Vagina (tissue), 2 donors: ENCODE data around the gene SIVA1. TPM values are rescaled to one million over a fixed set of nuclear protein-coding genes. Genes with fewer than 3 reads are reported as not detected.
A peak's percentile ranks its signal among the peaks of the same experiment; 100 is the strongest.

Experiments used
- DNase-seq, 2 donors: peaks; one replicate each; pipeline ENCODE4 v3.0.0-alpha.2; 2017; ENCODE audit errors: extremely low spot score in 2 of 2
- H3K27ac ChIP-seq: fragments of 200-600 bp; sonication (generic); one replicate; pipeline ENCODE4 v1.5.1; 2019
- H3K27me3 ChIP-seq: fragments of 200-600 bp; sonication (generic); one replicate; pipeline ENCODE4 v1.5.1; 2019
- H3K36me3 ChIP-seq, 2 donors: fragments of 200-600 bp; sonication (generic); one replicate each; pipeline ENCODE4 v1.5.1; 2017 to 2019
- H3K4me1 ChIP-seq: fragments of 200-600 bp; sonication (generic); one replicate; pipeline ENCODE4 v1.5.1; 2019
- H3K4me3 ChIP-seq, 2 donors: fragments of 200-600 bp; sonication (generic); 1 replicate in 1 of 2; 2 replicates in 1 of 2; pipeline ENCODE4 v1.5.1; 2016 to 2019
- H3K9me3 ChIP-seq: fragments of 200-600 bp; sonication (generic); one replicate; pipeline ENCODE4 v1.5.1; 2019
- POLR2A ChIP-seq, 2 donors: fragments of 450-650 bp; IDR thresholded peaks; one replicate each; pipeline ENCODE4 v1.6.1; 2017; ENCODE audit warnings: antibody characterized with exemption in 2 of 2, mild to moderate bottlenecking in 2 of 2, moderate library complexity in 2 of 2
- POLR2AphosphoS5 ChIP-seq, 2 donors: sonication (generic); formaldehyde crosslinking; IDR thresholded peaks; one replicate each; pipeline ENCODE4 v1.9.0; 2017; ENCODE audit warnings: antibody characterized with exemption in 2 of 2, mild to moderate bottlenecking in 2 of 2, low read depth in 1 of 2; ENCODE audit not compliant: insufficient read depth in 1 of 2
- intact Hi-C: fragments of 100-400 bp; cut with DNase I; formaldehyde crosslinking; loops from one replicate; pipeline ENCODE4 v1.15.1; 2023
- total RNA-seq: library from RNA; depleted of rRNA; stranded (reverse); fragments of >200 nt; gene quantifications from one replicate; pipeline ENCODE4 v1.2.3, GENCODE V29; 2016
- TF ChIP-seq, protein P1 (sequence below), 3 experiments: fragments of 450-650 bp in 2 of 3; fragments of 200-600 bp in 1 of 3; sonication (generic) in 1 of 3; IDR thresholded peaks; one replicate each; pipeline ENCODE4 v1.5.1; 2017 to 2019; ENCODE audit warnings: antibody characterized with exemption in 3 of 3, mild to moderate bottlenecking in 2 of 3, moderate library complexity in 2 of 3

The SIVA1 gene
- total RNA-seq, 1 donor from 2014 or later: 284 TPM

DNA sequence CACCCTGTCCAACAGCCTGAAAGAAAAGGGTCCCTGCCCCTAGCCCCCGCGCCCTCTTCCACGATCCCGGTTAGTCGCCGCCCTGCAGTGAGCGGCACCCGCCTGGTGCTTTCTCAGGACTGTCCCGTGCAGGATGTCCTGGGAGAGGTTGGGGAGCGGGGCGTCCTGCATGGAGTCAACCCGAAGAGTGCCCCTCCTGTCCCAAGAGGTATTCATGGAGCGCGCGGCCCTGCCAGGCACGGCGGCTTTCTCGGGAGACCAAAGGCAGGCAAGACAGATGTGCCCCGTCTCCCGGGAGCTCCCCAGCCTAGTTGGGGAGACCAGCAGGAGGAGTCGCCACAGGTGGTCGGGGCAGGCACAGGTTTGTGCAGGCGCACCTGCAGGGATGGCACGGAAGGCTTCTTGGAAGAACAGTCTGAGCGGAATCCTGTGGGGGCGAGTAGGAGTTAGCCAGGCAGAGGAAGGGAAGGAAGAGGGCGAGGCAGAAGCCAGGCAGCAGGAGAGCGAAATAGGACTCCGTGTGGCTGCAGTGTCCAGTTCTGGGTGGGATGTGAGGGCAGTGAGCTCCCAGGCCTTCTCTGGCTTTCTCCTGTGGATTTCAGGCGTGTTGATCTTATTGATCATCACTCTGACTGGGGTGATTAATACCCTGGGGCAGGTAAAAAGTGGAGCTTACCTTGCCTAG, 723 bp downstream of the SIVA1 start:
- no peaks in the 10 kb centered on the region for H3K27me3 ChIP-seq
- no peaks in the 10 kb centered on the region for H3K9me3 ChIP-seq
- peaks cover 0 to 19% of the 10 kb centered on the region in 2 donors for H3K36me3 ChIP-seq
- peak overlapping the region; percentile 96 to 99 for H3K4me3 ChIP-seq
- intact Hi-C loops: no loop called here
- TF ChIP-seq POLR2AphosphoS5 (IDR thresholded peaks at IDR 0.05; ENCODE audit: insufficient read depth in 1 of 2, low read depth in 1 of 2): no peak
- no peak for TF ChIP-seq POLR2A (IDR thresholded peaks at IDR 0.05)
- TF ChIP-seq, protein P1, sequence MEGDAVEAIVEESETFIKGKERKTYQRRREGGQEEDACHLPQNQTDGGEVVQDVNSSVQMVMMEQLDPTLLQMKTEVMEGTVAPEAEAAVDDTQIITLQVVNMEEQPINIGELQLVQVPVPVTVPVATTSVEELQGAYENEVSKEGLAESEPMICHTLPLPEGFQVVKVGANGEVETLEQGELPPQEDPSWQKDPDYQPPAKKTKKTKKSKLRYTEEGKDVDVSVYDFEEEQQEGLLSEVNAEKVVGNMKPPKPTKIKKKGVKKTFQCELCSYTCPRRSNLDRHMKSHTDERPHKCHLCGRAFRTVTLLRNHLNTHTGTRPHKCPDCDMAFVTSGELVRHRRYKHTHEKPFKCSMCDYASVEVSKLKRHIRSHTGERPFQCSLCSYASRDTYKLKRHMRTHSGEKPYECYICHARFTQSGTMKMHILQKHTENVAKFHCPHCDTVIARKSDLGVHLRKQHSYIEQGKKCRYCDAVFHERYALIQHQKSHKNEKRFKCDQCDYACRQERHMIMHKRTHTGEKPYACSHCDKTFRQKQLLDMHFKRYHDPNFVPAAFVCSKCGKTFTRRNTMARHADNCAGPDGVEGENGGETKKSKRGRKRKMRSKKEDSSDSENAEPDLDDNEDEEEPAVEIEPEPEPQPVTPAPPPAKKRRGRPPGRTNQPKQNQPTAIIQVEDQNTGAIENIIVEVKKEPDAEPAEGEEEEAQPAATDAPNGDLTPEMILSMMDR (IDR thresholded peaks at IDR 0.05): no peak
- peak overlapping the region; percentile 76 for H3K27ac ChIP-seq
- no peak for DNase-seq
- H3K4me1 ChIP-seq: peaks cover 46% of the 10 kb centered on the region

DNA sequence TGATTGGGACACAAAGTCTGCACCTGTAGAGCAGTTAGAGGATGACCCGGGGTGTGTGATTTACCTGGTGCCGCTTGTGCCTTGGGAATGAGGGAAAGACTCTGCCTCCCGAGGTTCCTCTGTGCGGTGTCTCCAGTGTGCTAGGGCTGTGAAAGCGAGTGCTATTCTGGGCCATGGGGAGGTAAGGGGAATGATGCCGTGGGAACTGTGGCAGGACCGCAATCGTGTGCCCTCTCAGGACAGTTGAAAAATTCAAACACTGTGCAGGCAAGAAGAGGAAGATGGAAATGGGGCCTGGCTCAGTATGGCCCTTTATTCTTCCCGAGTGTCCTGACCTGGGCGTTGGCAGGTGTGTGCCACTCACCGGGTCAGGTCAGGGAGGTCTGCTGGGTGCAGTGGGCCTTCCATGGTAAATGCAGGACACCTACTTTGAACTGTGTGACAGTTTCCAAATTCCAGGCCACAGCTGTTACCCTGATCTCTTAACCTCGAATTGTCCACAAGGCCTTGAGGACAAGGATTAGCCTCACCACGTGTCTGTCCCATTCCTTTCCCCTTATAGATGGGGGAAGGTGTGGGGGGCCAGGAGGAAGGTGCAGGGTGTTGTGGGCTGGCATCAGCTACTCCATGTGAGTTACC, 1.4 kb downstream of the SIVA1 start:
- intact Hi-C loops: no loop called here
- TF ChIP-seq, protein P1 (IDR thresholded peaks at IDR 0.05): no peak
- no peak for TF ChIP-seq POLR2AphosphoS5 (IDR thresholded peaks at IDR 0.05; ENCODE audit: insufficient read depth in 1 of 2, low read depth in 1 of 2)
- TF ChIP-seq POLR2A (IDR thresholded peaks at IDR 0.05): no peak
- Histone ChIP-seq H3K4me3 (peak overlapping the region; percentile 96 to 99), H3K4me1 (peaks cover 39% of the 10 kb centered on the region), H3K27ac (peak overlapping the region; percentile 76), H3K27me3 (no peaks in the 10 kb centered on the region), H3K9me3 (no peaks in the 10 kb centered on the region), H3K36me3 (peaks cover 0 to 25% of the 10 kb centered on the region in 2 donors)
- no peak for DNase-seq

DNA sequence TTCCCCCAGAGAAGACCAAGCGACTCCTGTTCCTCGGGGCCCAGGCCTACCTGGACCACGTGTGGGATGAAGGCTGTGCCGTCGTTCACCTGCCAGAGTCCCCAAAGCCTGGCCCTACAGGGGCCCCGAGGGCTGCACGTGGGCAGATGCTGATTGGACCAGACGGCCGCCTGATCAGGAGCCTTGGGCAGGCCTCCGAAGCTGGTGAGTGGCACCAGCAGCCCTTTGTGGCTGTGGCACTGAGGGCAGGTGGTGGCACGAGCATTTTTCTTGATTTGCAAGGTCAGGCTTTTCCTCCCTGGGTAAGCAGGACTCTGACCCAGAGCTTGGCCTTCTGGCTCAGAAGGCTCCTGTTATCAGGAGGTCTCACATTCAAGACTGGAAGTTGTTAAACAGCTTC, 2.7 kb downstream of the SIVA1 start:
- intact Hi-C loops: no loop called here
- Histone ChIP-seq H3K36me3 (peaks cover 0 to 29% of the 10 kb centered on the region in 2 donors), H3K9me3 (no peaks in the 10 kb centered on the region), H3K4me1 (peaks cover 32% of the 10 kb centered on the region), H3K27me3 (no peaks in the 10 kb centered on the region), H3K4me3 (no peak overlapping the region), H3K27ac (no peak overlapping the region)
- no peak for TF ChIP-seq POLR2AphosphoS5 (IDR thresholded peaks at IDR 0.05; ENCODE audit: insufficient read depth in 1 of 2, low read depth in 1 of 2)
- no peak for DNase-seq

DNA sequence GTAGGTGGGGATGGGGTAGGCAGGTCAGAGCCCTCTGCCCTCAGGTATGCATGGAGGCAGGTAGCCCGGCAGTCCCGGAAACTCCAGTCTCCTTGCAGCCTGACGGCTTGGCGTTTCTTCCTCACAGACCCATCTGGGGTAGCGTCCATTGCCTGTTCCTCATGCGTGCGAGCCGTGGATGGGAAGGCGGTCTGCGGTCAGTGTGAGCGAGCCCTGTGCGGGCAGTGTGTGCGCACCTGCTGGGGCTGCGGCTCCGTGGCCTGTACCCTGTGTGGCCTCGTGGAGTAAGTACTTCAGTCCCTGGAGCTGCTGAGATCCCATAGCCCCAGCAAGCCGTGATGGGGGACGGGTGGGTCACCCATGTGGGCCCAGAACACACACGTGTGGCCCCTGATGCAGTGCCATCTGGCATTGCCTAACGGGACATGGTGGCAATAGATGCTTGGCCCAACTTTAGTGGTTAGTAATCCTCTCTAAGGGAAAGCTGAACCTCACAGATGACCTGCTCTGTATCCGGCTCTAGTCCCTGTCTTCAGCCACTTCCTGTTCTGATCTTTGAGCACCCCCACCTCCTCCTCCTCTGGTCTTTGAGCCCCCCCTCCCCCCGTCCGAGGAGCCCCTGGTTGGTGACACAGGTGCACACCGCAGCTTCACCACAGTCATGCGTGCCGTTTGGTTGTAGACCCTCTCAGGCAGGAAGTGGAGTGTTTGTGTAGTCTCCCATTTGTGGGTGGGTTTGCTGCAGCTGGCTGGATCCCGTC, 3.7 kb downstream of the SIVA1 start:
- TF ChIP-seq, protein P1 (IDR thresholded peaks at IDR 0.05): no peak
- no peak for TF ChIP-seq POLR2A (IDR thresholded peaks at IDR 0.05)
- TF ChIP-seq POLR2AphosphoS5 (IDR thresholded peaks at IDR 0.05; ENCODE audit: insufficient read depth in 1 of 2, low read depth in 1 of 2): no peak
- DNase-seq: no peak
- intact Hi-C loops: no loop called here
- peaks cover 0 to 29% of the 10 kb centered on the region in 2 donors for H3K36me3 ChIP-seq
- H3K27ac ChIP-seq: no peak overlapping the region
- no peaks in the 10 kb centered on the region for H3K9me3 ChIP-seq
- peaks cover 32% of the 10 kb centered on the region for H3K4me1 ChIP-seq
- H3K4me3 ChIP-seq: no peak overlapping the region
- no peaks in the 10 kb centered on the region for H3K27me3 ChIP-seq

DNA sequence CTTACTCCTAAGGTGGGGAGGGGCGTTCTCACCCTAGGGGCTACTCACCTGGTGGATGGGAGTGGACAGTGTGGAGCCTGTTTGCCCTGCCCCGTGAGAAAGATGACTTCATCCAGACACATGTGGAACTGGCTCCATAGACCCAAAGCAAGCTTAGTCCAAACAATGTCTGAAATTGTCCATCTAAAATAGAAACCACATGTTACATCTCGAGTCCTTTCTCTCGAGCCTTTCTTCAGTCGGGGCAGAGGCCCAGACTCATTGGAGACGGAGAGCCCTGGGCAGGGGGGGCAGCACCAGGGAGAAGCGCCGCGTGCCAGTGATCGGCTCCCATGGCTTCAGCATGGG, 4.3 kb downstream of the SIVA1 start:
- TF ChIP-seq POLR2A (IDR thresholded peaks at IDR 0.05) (no peak), POLR2AphosphoS5 (IDR thresholded peaks at IDR 0.05; ENCODE audit: insufficient read depth in 1 of 2, low read depth in 1 of 2) (no peak)
- TF ChIP-seq, protein P1 (IDR thresholded peaks at IDR 0.05): no peak
- intact Hi-C loops: no loop called here
- H3K4me1 ChIP-seq: peaks cover 26% of the 10 kb centered on the region
- H3K9me3 ChIP-seq: no peaks in the 10 kb centered on the region
- no peak overlapping the region for H3K4me3 ChIP-seq
- no peaks in the 10 kb centered on the region for H3K27me3 ChIP-seq
- no peak for DNase-seq
- peaks cover 0 to 29% of the 10 kb centered on the region in 2 donors for H3K36me3 ChIP-seq
- no peak overlapping the region for H3K27ac ChIP-seq
